ENCODE measurements around the gene RBP4.

GRCh38 chr10:93603023-93603422, 2.0 kb upstream of the RBP4 start:
- TF ChIP-seq CTCF (IDR thresholded peaks at IDR 0.05 in 2 of 3, conservative IDR thresholded peaks at IDR 0.05 in 1 of 3; ENCODE audit: control insufficient read depth in 2 of 3, extremely low read depth in 1 of 3, insufficient read depth in 1 of 3, low read depth in 3 of 3, low read length in 3 of 3) = no peak
- no peak for TF ChIP-seq POLR2AphosphoS5 (IDR thresholded peaks at IDR 0.05; ENCODE audit: low read length)
- TF ChIP-seq FOXK2 (IDR thresholded peaks at IDR 0.05) = no peak
- TF ChIP-seq EP300 (IDR thresholded peaks at IDR 0.05; ENCODE audit: borderline replicate concordance in 1 of 2, control insufficient read depth in 1 of 2, low read depth in 2 of 2, low read length in 2 of 2) = no peak
- no peak for TF ChIP-seq LARP7 (IDR thresholded peaks at IDR 0.05)
- TF ChIP-seq ZNF592 (IDR thresholded peaks at IDR 0.05) = no peak
- no peak for TF ChIP-seq POLR2A (IDR thresholded peaks at IDR 0.05; ENCODE audit: low read depth, low read length)
